ENCODE measurements around the gene TRIM33.

The TRIM33 gene

GRCh38 chr1:114347431-114348209 is 163.4 kb downstream of the TRIM33 start:
- Histone ChIP-seq H3K23ac (ENCODE audit: low read depth, low read length, poor library complexity) (peak overlapping the region; percentile 62), H2AFZ (ENCODE audit: low read length) (no peak overlapping the region), H3K14ac (ENCODE audit: low read length) (peak overlapping the region; percentile 90), H3K27me3 (ENCODE audit: control insufficient read depth in 3 of 3, insufficient read depth in 3 of 3, low read depth in 1 of 3, low read length in 3 of 3) (peaks cover 0 to 21% (median 0%) of the 10 kb centered on the region in 3 experiments), H4K91ac (ENCODE audit: low read depth, low read length, poor library complexity) (no peak overlapping the region), H3K79me1 (ENCODE audit: low read depth, low read length) (no peaks in the 10 kb centered on the region), H4K8ac (ENCODE audit: low read depth, low read length) (no peak overlapping the region), H2AK5ac (ENCODE audit: low read depth, low read length) (peak overlapping the region; percentile 77), H3K18ac (ENCODE audit: low read length) (no peak overlapping the region), H3K36me3 (replicated peaks in 1 of 2; ENCODE audit: control insufficient read depth in 2 of 2, insufficient read depth in 2 of 2, low read length in 2 of 2) (no peaks in the 10 kb centered on the region), H3K27ac (replicated peaks; ENCODE audit: low read length) (no peak overlapping the region), H2BK15ac (ENCODE audit: low read length) (no peak overlapping the region), H3K4me1 (ENCODE audit: control insufficient read depth in 2 of 2, insufficient read depth in 1 of 2, low read depth in 1 of 2, low read length in 2 of 2) (peaks cover 0 to 4% of the 10 kb centered on the region in 2 donors), H3K4me3 (ENCODE audit: low read length in 2 of 2) (no peak overlapping the region), H3K9ac (ENCODE audit: low read depth, low read length, poor library complexity) (peak overlapping the region; percentile 30), H3K9me3 (replicated peaks in 1 of 2; ENCODE audit: control insufficient read depth in 2 of 2, insufficient read depth in 1 of 2, low read depth in 1 of 2, low read length in 2 of 2) (peaks cover 0 to 1% of the 10 kb centered on the region in 2 donors), H3K4me2 (ENCODE audit: insufficient read depth, low read length, poor library complexity, severe bottlenecking) (no peak overlapping the region), H2BK5ac (ENCODE audit: low read length) (no peak overlapping the region), H2BK12ac (ENCODE audit: low read length) (no peak overlapping the region), H3K4ac (ENCODE audit: low read length) (no peak overlapping the region), H2BK120ac (ENCODE audit: low read depth, low read length) (no peak overlapping the region)
- DNase-seq (ENCODE audit: low spot score) = no peak
- WGBS, 2 donors (ENCODE audit: extremely low coverage in 2 of 2, insufficient read length in 2 of 2, insufficient replicate concordance in 1 of 2) = no CpG with 5 or more reads among the region's 9 CpGs

DNA sequence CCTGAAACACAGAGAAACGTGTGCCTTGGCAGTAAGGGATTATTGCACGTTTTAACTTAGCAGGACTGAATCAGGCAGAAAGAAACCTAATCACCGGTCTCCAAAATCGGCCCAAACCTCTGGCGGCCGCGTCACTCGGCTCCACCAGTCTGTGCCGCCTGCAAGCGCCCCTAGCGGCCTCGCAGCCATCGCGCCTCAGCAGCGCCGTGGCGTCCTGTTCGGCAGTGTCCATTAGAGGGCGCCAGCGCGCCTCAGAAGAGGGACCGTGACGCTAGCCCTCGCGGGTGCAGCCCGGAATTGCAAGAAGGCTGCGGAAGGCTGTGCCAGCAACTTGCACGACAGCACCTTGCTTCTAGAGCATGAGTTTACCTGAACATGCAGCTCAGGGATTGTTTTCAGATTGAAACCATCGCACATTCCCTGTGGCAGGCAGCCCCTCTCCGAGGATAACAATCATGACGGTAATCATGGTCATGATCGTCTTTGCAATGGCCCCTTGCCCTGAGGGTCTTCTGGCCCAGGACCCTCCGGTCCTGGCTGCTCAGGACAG is 164.4 kb downstream of the TRIM33 start:
- Histone ChIP-seq H3K27me3 (ENCODE audit: control insufficient read depth in 3 of 3, insufficient read depth in 3 of 3, low read depth in 1 of 3, low read length in 3 of 3) (peaks cover 0 to 19% (median 0%) of the 10 kb centered on the region in 3 experiments), H2BK120ac (ENCODE audit: low read depth, low read length) (no peak overlapping the region), H3K14ac (ENCODE audit: low read length) (no peak overlapping the region), H3K9ac (ENCODE audit: low read depth, low read length, poor library complexity) (no peak overlapping the region), H3K4me1 (ENCODE audit: control insufficient read depth in 2 of 2, insufficient read depth in 1 of 2, low read depth in 1 of 2, low read length in 2 of 2) (peaks cover 0 to 4% of the 10 kb centered on the region in 2 donors), H3K4me2 (ENCODE audit: insufficient read depth, low read length, poor library complexity, severe bottlenecking) (peak overlapping the region; percentile 40), H2BK15ac (ENCODE audit: low read length) (no peak overlapping the region), H3K18ac (ENCODE audit: low read length) (no peak overlapping the region), H3K4me3 (ENCODE audit: low read length in 2 of 2) (peak overlapping the region in 1 of 2 donors; percentile 44), H3K27ac (replicated peaks; ENCODE audit: low read length) (no peak overlapping the region), H3K79me1 (ENCODE audit: low read depth, low read length) (no peaks in the 10 kb centered on the region), H2AFZ (ENCODE audit: low read length) (peak overlapping the region; percentile 91), H4K91ac (ENCODE audit: low read depth, low read length, poor library complexity) (no peak overlapping the region), H2BK12ac (ENCODE audit: low read length) (no peak overlapping the region), H4K8ac (ENCODE audit: low read depth, low read length) (no peak overlapping the region), H3K36me3 (replicated peaks in 1 of 2; ENCODE audit: control insufficient read depth in 2 of 2, insufficient read depth in 2 of 2, low read length in 2 of 2) (no peaks in the 10 kb centered on the region), H3K9me3 (replicated peaks in 1 of 2; ENCODE audit: control insufficient read depth in 2 of 2, insufficient read depth in 1 of 2, low read depth in 1 of 2, low read length in 2 of 2) (no peaks in the 10 kb centered on the region), H3K4ac (ENCODE audit: low read length) (no peak overlapping the region), H2BK5ac (ENCODE audit: low read length) (peak overlapping the region; percentile 16), H3K23ac (ENCODE audit: low read depth, low read length, poor library complexity) (peak overlapping the region; percentile 90), H2AK5ac (ENCODE audit: low read depth, low read length) (no peak overlapping the region)
- peak; percentile 94 for DNase-seq (ENCODE audit: low spot score)
- no CpG with 5 or more reads among the region's 33 CpGs for WGBS, 2 donors (ENCODE audit: extremely low coverage in 2 of 2, insufficient read length in 2 of 2, insufficient replicate concordance in 1 of 2)

DNA sequence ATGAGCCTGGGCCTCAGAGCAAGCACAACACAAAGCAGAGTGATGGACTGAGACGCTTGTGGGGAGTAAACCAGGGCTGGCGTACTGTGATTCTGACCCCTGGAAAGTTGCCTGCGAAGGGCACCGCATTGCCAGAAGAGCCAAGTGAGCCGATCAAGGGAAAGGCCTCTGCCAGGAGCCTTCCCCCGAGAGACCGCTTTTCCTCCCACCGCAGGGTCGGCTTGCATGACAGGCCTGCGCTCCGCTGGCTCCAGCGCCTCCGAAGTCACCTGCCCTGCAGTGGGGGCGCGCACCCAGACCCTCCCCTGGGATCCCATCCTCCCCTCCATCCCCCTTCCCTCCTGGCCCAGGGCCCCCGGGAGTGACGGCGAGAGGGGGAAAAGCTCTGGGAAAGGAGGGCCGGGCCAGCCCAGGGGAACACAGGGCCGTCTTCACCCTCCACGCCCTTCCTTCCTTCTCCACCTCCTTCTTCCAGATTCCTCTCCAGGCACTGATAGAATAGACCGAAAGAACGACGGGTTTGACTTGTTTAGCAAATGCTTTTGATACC is 165.0 kb downstream of the TRIM33 start:
- H2BK120ac ChIP-seq (ENCODE audit: low read depth, low read length) = no peak overlapping the region
- H2AK5ac ChIP-seq (ENCODE audit: low read depth, low read length) = peak overlapping the region; percentile 1
- H3K23ac ChIP-seq (ENCODE audit: low read depth, low read length, poor library complexity) = peak overlapping the region; percentile 2
- H3K18ac ChIP-seq (ENCODE audit: low read length) = peak overlapping the region; percentile 88
- peak overlapping the region; percentile 92 for H4K8ac ChIP-seq (ENCODE audit: low read depth, low read length)
- H3K4me1 ChIP-seq (ENCODE audit: control insufficient read depth in 2 of 2, insufficient read depth in 1 of 2, low read depth in 1 of 2, low read length in 2 of 2) = peaks cover 0 to 4% of the 10 kb centered on the region in 2 donors
- H4K91ac ChIP-seq (ENCODE audit: low read depth, low read length, poor library complexity) = peak overlapping the region; percentile 57
- H3K4me3 ChIP-seq (ENCODE audit: low read length in 2 of 2) = peak overlapping the region in 1 of 2 donors; percentile 44
- H3K14ac ChIP-seq (ENCODE audit: low read length) = no peak overlapping the region
- no peak for DNase-seq (ENCODE audit: low spot score)
- no peak overlapping the region for H2BK5ac ChIP-seq (ENCODE audit: low read length)
- peak overlapping the region; percentile 40 for H3K4me2 ChIP-seq (ENCODE audit: insufficient read depth, low read length, poor library complexity, severe bottlenecking)
- no peaks in the 10 kb centered on the region for H3K9me3 ChIP-seq (replicated peaks in 1 of 2; ENCODE audit: control insufficient read depth in 2 of 2, insufficient read depth in 1 of 2, low read depth in 1 of 2, low read length in 2 of 2)
- peak overlapping the region; percentile 31 for H3K4ac ChIP-seq (ENCODE audit: low read length)
- H3K36me3 ChIP-seq (replicated peaks in 1 of 2; ENCODE audit: control insufficient read depth in 2 of 2, insufficient read depth in 2 of 2, low read length in 2 of 2) = no peaks in the 10 kb centered on the region
- peak overlapping the region; percentile 91 for H2AFZ ChIP-seq (ENCODE audit: low read length)
- H3K27ac ChIP-seq (replicated peaks; ENCODE audit: low read length) = no peak overlapping the region
- peaks cover 0 to 16% (median 0%) of the 10 kb centered on the region in 3 experiments for H3K27me3 ChIP-seq (ENCODE audit: control insufficient read depth in 3 of 3, insufficient read depth in 3 of 3, low read depth in 1 of 3, low read length in 3 of 3)
- no peak overlapping the region for H2BK15ac ChIP-seq (ENCODE audit: low read length)
- peak overlapping the region; percentile 63 for H3K9ac ChIP-seq (ENCODE audit: low read depth, low read length, poor library complexity)
- no peaks in the 10 kb centered on the region for H3K79me1 ChIP-seq (ENCODE audit: low read depth, low read length)
- no peak overlapping the region for H2BK12ac ChIP-seq (ENCODE audit: low read length)
- no CpG with 5 or more reads among the region's 24 CpGs for WGBS, 2 donors (ENCODE audit: extremely low coverage in 2 of 2, insufficient read length in 2 of 2, insufficient replicate concordance in 1 of 2)

DNA sequence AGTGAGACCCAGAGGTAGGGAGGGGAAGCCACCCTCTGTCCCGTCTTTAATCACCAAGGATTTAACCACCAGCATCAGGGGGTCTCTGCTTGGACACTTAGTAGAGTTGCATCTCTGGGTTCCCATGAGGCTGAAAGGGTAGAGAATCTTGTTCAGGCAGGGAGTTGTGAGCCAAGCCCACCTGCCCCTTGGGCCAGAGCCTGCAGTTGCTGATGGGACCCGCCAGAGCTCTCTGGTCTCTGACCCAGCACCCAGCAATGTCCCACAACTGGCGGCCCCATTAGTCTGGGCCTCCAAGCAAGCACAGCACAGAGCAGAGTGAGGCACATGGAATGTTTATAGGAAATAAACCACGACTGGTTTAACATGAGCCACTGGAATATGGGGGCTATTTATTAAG is 166.3 kb downstream of the TRIM33 start:
- no peak overlapping the region for H2BK15ac ChIP-seq (ENCODE audit: low read length)
- no peak overlapping the region for H3K14ac ChIP-seq (ENCODE audit: low read length)
- no peak overlapping the region for H3K4me3 ChIP-seq (ENCODE audit: low read length in 2 of 2)
- DNase-seq (ENCODE audit: low spot score) = no peak
- H2BK12ac ChIP-seq (ENCODE audit: low read length) = no peak overlapping the region
- no peak overlapping the region for H3K9ac ChIP-seq (ENCODE audit: low read depth, low read length, poor library complexity)
- no peak overlapping the region for H2BK5ac ChIP-seq (ENCODE audit: low read length)
- H3K36me3 ChIP-seq (replicated peaks in 1 of 2; ENCODE audit: control insufficient read depth in 2 of 2, insufficient read depth in 2 of 2, low read length in 2 of 2) = no peaks in the 10 kb centered on the region
- no peak overlapping the region for H2AK5ac ChIP-seq (ENCODE audit: low read depth, low read length)
- no CpG with 5 or more reads among the region's 4 CpGs for WGBS, 2 donors (ENCODE audit: extremely low coverage in 2 of 2, insufficient read length in 2 of 2, insufficient replicate concordance in 1 of 2)
- H2BK120ac ChIP-seq (ENCODE audit: low read depth, low read length) = no peak overlapping the region
- H3K4ac ChIP-seq (ENCODE audit: low read length) = no peak overlapping the region
- no peaks in the 10 kb centered on the region for H3K9me3 ChIP-seq (replicated peaks in 1 of 2; ENCODE audit: control insufficient read depth in 2 of 2, insufficient read depth in 1 of 2, low read depth in 1 of 2, low read length in 2 of 2)
- no peak overlapping the region for H3K4me2 ChIP-seq (ENCODE audit: insufficient read depth, low read length, poor library complexity, severe bottlenecking)
- peaks cover 0 to 15% (median 0%) of the 10 kb centered on the region in 3 experiments for H3K27me3 ChIP-seq (ENCODE audit: control insufficient read depth in 3 of 3, insufficient read depth in 3 of 3, low read depth in 1 of 3, low read length in 3 of 3)
- no peak overlapping the region for H2AFZ ChIP-seq (ENCODE audit: low read length)
- H3K79me1 ChIP-seq (ENCODE audit: low read depth, low read length) = no peaks in the 10 kb centered on the region
- H3K4me1 ChIP-seq (ENCODE audit: control insufficient read depth in 2 of 2, insufficient read depth in 1 of 2, low read depth in 1 of 2, low read length in 2 of 2) = peaks cover 0 to 4% of the 10 kb centered on the region in 2 donors
- no peak overlapping the region for H4K8ac ChIP-seq (ENCODE audit: low read depth, low read length)
- no peak overlapping the region for H3K23ac ChIP-seq (ENCODE audit: low read depth, low read length, poor library complexity)
- no peak overlapping the region for H3K18ac ChIP-seq (ENCODE audit: low read length)
- no peak overlapping the region for H3K27ac ChIP-seq (replicated peaks; ENCODE audit: low read length)
- no peak overlapping the region for H4K91ac ChIP-seq (ENCODE audit: low read depth, low read length, poor library complexity)

All from neuronal stem cell (in vitro differentiated cells).